ENCODE measurements around the gene CRACDL. TPM values are rescaled to one million over a fixed set of nuclear protein-coding genes. Genes with fewer than 3 reads are reported as not detected.

The CRACDL gene
- total RNA-seq, 2 experiments from 2014 or later: 0.18 to 0.97 TPM

DNA sequence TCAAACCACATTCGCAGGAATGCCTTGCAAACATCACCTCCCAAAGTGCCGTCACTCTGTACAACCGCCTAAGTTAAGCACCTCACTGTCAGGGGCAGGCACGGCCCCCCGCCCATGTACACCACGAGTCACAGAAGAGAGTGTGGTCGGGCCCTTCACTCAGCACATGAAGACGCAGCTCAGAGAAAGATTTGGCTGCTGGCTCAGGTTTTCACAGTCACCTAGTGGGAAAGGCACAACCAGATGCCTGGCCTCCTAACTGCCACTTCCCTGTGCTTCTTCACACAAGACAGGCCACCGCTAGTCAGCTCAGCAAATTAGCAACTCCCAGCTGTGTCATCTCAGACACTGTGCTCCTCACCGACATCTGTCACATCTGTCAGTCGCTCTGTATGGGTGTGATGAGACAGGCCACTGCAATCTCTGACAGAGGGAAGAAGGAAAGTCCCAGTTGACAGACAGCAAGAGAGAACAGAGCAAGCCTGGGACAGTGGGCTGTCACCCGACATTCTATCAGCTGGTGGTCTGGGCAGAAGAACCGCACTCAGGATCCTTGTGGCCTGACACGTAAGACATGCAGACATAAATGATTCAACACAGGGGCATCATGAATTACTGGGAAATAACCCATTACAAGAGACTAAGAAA is 60.8 kb downstream of the CRACDL start:
- ATAC-seq (no peak), DNase-seq (no peak)
- Mint-ChIP-seq H3K9me3 (ENCODE audit: insufficient read depth) (no peaks in the 10 kb centered on the region), H3K4me1 (ENCODE audit: low read depth) (no peaks in the 10 kb centered on the region), H3K4me3 (no peak overlapping the region), H3K27me3 (ENCODE audit: low read depth) (peaks cover 2% of the 10 kb centered on the region), H3K27ac (no peak overlapping the region), H3K36me3 (ENCODE audit: low read depth) (no peaks in the 10 kb centered on the region)
- POLR2A ChIA-PET: interaction anchor here (0.6 kb wide), 1 partner anchor 18 kb away, joined by 4 read pairs; no protein-coding TSS in a partner anchor
- CTCF ChIA-PET: no interaction called here

GRCh38 chr2:98874186-98874689 is 61.8 kb downstream of the CRACDL start:
- no peaks in the 10 kb centered on the region for H3K36me3 Mint-ChIP-seq (ENCODE audit: low read depth)
- no peaks in the 10 kb centered on the region for H3K9me3 Mint-ChIP-seq (ENCODE audit: insufficient read depth)
- H3K27ac Mint-ChIP-seq: no peak overlapping the region
- ChIA-PET POLR2A (no interaction called here), CTCF (no interaction called here)
- H3K4me3 Mint-ChIP-seq: no peak overlapping the region
- peaks cover 2% of the 10 kb centered on the region for H3K27me3 Mint-ChIP-seq (ENCODE audit: low read depth)
- ATAC-seq (no peak), DNase-seq (no peak)
- H3K4me1 Mint-ChIP-seq (ENCODE audit: low read depth): no peaks in the 10 kb centered on the region

- no peak for DNase-seq
- Mint-ChIP-seq H3K27me3 (ENCODE audit: low read depth) (no peaks in the 10 kb centered on the region), H3K36me3 (ENCODE audit: low read depth) (no peaks in the 10 kb centered on the region), H3K9me3 (ENCODE audit: insufficient read depth) (no peaks in the 10 kb centered on the region), H3K4me3 (no peak overlapping the region), H3K4me1 (ENCODE audit: low read depth) (no peaks in the 10 kb centered on the region), H3K27ac (no peak overlapping the region)
- ATAC-seq: no peak
- ChIA-PET POLR2A (interaction anchor here (0.5 kb wide), 1 partner anchor 13 kb away, joined by 6 read pairs; no protein-coding TSS in a partner anchor), CTCF (no interaction called here)
Observed at GRCh38 chr2:98872526-98872925, 63.5 kb downstream of the CRACDL start.

DNA sequence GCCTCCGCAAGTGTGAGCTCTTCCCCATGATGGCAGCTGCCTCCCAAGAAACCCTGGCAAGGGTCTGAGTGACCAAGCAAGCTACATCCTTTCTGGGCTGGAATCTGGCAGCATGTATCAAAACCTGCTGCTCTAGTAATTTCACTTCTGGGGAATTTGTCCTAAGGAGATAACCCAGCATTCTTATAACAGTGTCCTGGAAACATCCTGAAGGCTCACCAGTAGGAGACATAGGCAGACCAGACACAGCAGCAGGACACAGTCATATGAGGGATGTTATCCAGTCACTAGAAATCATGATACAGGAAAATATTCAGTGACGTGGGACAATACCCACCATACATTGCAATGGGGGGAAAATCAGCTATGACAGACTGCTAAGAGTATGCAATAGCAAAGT is 64.5 kb downstream of the CRACDL start:
- Mint-ChIP-seq H3K9me3 (ENCODE audit: insufficient read depth) (no peaks in the 10 kb centered on the region), H3K27ac (no peak overlapping the region), H3K27me3 (ENCODE audit: low read depth) (no peaks in the 10 kb centered on the region), H3K4me3 (no peak overlapping the region), H3K36me3 (ENCODE audit: low read depth) (no peaks in the 10 kb centered on the region), H3K4me1 (ENCODE audit: low read depth) (no peaks in the 10 kb centered on the region)
- ChIA-PET POLR2A (no interaction called here), CTCF (interaction anchor here (1.5 kb wide), 1 partner anchor 11 kb away, joined by 4 read pairs; no protein-coding TSS in a partner anchor)
- DNase-seq: no peak
- ATAC-seq: no peak

DNA sequence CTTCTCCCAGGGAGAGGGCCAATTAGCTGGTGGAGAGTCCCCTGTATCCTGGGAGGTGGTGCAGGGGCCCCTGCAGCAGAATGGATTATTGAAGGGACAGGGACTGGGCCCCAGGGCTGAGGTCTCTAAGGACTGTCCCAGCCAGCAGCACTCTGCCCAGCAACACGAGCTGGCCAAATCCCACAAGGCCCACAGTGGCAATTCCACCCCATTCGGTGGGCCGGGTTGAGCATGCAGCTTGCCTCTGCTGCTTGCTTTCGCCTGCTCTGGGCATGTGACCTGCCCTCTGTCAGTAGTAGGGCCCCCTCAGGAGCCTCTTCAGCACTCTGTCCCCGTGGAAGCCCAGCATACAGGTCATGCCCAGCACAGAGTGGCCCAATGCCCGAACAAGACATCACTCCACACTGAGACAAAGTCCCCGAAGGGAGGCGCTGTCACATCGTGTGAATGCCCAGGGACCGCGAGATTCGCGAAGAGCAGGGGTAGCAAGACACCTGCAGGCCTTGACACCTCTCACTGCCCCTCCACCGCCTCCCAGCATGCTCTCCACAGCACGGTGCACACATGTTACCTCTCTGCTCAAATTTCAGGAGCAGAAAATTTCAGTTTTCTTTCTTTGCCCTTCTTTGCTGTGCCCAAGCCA is 65.4 kb downstream of the CRACDL start:
- POLR2A ChIA-PET: no interaction called here
- Mint-ChIP-seq H3K36me3 (ENCODE audit: low read depth) (no peaks in the 10 kb centered on the region), H3K27me3 (ENCODE audit: low read depth) (peaks cover 4% of the 10 kb centered on the region), H3K4me3 (no peak overlapping the region), H3K4me1 (ENCODE audit: low read depth) (no peaks in the 10 kb centered on the region), H3K9me3 (ENCODE audit: insufficient read depth) (no peaks in the 10 kb centered on the region), H3K27ac (no peak overlapping the region)
- CTCF ChIA-PET: interaction anchor here (1.5 kb wide), 1 partner anchor 12 kb away, joined by 4 read pairs; no protein-coding TSS in a partner anchor
- no peak for ATAC-seq
- DNase-seq: no peak

DNA sequence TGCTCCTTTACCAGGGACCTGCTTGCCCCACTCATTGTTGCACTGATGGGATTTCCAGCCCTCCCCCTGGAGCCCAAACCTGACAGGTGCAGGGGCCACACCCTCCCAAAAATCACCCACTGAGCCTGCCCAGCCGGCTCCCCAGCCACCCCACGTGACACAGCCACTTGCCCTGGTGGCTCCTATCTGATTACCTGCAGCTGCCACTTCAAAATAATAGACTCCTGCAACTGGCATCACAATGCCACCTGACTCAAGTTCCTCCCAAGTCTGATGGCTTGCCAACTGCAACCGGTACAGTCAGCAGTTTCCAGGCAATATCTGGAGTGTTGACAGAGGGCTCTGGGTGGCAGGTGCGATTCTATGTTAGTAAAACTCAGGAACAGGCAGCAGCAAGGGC is 66.2 kb downstream of the CRACDL start:
- ChIA-PET CTCF (no interaction called here), POLR2A (no interaction called here)
- no peaks in the 10 kb centered on the region for H3K36me3 Mint-ChIP-seq (ENCODE audit: low read depth)
- H3K27me3 Mint-ChIP-seq (ENCODE audit: low read depth): peaks cover 7% of the 10 kb centered on the region
- no peaks in the 10 kb centered on the region for H3K4me1 Mint-ChIP-seq (ENCODE audit: low read depth)
- H3K27ac Mint-ChIP-seq: no peak overlapping the region
- no peak for DNase-seq
- no peaks in the 10 kb centered on the region for H3K9me3 Mint-ChIP-seq (ENCODE audit: insufficient read depth)
- ATAC-seq: no peak
- no peak overlapping the region for H3K4me3 Mint-ChIP-seq

DNA sequence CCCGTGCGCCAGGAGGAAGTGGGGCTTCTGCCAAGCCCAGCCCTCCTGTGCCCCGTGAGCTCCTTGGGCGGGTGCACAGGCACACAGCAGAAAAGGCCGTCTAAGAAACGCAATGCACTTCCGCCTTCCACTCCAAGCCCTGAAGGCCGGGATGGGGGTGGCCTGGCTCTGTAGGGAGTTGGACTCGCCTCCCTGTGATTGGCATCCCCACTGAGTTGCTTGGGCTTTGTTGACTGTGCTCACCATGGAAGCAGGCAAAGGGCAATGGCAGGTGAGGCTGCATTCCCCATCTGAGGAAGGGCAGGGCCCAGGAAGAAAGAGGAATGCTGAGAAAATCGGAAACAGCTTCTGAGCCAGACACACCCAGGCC is 66.8 kb downstream of the CRACDL start:
- no peaks in the 10 kb centered on the region for H3K4me1 Mint-ChIP-seq (ENCODE audit: low read depth)
- H3K9me3 Mint-ChIP-seq (ENCODE audit: insufficient read depth): no peaks in the 10 kb centered on the region
- POLR2A ChIA-PET: interaction anchor here (0.6 kb wide), 1 partner anchor 1173 kb away, joined by 5 read pairs; no protein-coding TSS in a partner anchor
- CTCF ChIA-PET: no interaction called here
- no peak for DNase-seq
- H3K36me3 Mint-ChIP-seq (ENCODE audit: low read depth): no peaks in the 10 kb centered on the region
- peaks cover 7% of the 10 kb centered on the region for H3K27me3 Mint-ChIP-seq (ENCODE audit: low read depth)
- ATAC-seq: no peak
- H3K4me3 Mint-ChIP-seq: no peak overlapping the region
- no peak overlapping the region for H3K27ac Mint-ChIP-seq

DNA sequence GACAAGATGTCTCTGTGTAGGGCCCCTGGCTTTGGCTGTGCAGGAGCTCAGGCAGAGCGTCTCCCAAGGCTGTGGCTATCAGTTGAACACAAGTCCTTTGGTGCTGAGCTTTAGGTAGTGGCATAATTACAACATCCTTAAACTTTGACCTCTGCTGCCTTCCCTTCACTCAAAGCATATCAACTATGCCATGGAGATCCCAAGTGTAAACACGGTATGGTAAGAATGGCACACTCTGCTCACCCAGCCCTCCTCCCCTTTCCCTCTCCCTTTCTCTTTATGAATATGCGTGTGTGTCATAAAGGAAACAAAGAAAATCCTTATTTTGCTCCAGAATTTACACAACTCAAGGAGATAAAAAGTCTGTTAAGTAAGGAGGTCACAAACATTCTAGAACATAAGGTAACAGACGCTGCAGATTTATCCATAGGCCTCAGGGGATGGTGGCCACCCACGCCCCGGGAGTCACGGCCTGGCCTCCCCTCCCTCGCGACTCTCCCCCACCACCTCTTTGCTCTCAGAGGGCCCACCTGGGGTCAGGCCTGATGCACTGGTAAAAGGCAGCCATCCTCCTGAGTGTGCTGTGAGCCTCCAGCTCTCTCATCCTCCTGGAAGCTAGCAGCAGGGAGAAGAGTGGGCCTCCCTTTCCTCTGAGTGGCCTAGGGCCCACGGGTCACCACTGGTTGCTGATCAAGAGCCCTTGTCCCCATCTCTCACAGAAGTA is 67.3 kb downstream of the CRACDL start:
- DNase-seq (no peak), ATAC-seq (no peak)
- no peak overlapping the region for H3K4me3 Mint-ChIP-seq
- no peak overlapping the region for H3K27ac Mint-ChIP-seq
- POLR2A ChIA-PET: interaction anchor here (0.6 kb wide), 1 partner anchor 1173 kb away, joined by 5 read pairs; no protein-coding TSS in a partner anchor
- CTCF ChIA-PET: no interaction called here
- H3K27me3 Mint-ChIP-seq (ENCODE audit: low read depth): peaks cover 7% of the 10 kb centered on the region
- H3K36me3 Mint-ChIP-seq (ENCODE audit: low read depth): no peaks in the 10 kb centered on the region
- no peaks in the 10 kb centered on the region for H3K4me1 Mint-ChIP-seq (ENCODE audit: low read depth)
- H3K9me3 Mint-ChIP-seq (ENCODE audit: insufficient read depth): no peaks in the 10 kb centered on the region

DNA sequence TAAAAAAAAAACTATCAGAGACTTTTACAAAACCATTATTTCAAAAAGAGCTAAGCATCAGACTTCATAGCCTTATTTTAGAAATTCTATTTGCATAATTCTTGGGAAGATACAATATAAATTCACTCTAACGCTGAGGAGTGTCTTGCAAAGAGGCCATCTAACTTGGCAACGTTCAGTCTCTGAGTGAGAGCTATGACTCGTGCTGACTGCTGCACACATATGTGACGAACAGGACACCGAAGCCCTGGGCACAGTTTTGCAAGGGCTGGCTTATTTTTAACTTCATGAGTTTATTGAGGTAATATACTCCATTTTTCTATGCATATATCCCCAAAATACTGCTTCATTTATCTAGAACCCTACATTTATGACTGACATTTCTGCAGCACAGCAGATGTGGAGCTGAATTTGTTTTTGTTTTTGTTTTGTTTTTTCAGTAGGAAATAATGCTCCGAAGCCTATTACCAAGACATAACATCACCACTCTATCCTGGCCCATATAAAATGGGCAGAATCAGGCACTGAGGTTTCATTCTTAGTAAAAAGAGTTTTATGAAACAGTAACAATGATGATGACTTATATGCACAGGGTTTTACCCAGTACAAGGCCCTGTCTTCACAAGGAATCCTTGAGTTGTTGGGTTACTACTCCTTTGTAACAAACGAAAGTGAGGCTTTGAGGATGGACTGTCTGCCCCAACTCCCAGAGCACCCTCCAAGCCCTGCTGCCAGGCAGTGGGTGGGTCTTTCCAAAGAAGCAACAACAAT is 68.3 kb downstream of the CRACDL start:
- peaks cover 7% of the 10 kb centered on the region for H3K27me3 Mint-ChIP-seq (ENCODE audit: low read depth)
- no peak for ATAC-seq
- no peaks in the 10 kb centered on the region for H3K9me3 Mint-ChIP-seq (ENCODE audit: insufficient read depth)
- no peaks in the 10 kb centered on the region for H3K4me1 Mint-ChIP-seq (ENCODE audit: low read depth)
- H3K27ac Mint-ChIP-seq: no peak overlapping the region
- POLR2A ChIA-PET: no interaction called here
- no peaks in the 10 kb centered on the region for H3K36me3 Mint-ChIP-seq (ENCODE audit: low read depth)
- CTCF ChIA-PET: no interaction called here
- no peak overlapping the region for H3K4me3 Mint-ChIP-seq
- DNase-seq: no peak

- H3K4me3 Mint-ChIP-seq: no peak overlapping the region
- DNase-seq (no peak), ATAC-seq (no peak)
- no peaks in the 10 kb centered on the region for H3K36me3 Mint-ChIP-seq (ENCODE audit: low read depth)
- POLR2A ChIA-PET: no interaction called here
- no peaks in the 10 kb centered on the region for H3K4me1 Mint-ChIP-seq (ENCODE audit: low read depth)
- H3K27me3 Mint-ChIP-seq (ENCODE audit: low read depth): peaks cover 16% of the 10 kb centered on the region
- no peak overlapping the region for H3K27ac Mint-ChIP-seq
- peaks cover 9% of the 10 kb centered on the region for H3K9me3 Mint-ChIP-seq (ENCODE audit: insufficient read depth)
- CTCF ChIA-PET: no interaction called here
Observed at GRCh38 chr2:98866033-98866432, 70.0 kb downstream of the CRACDL start.

- no peak overlapping the region for H3K4me3 Mint-ChIP-seq
- DNase-seq (no peak), ATAC-seq (no peak)
- ChIA-PET CTCF (no interaction called here), POLR2A (no interaction called here)
- H3K9me3 Mint-ChIP-seq (ENCODE audit: insufficient read depth): peaks cover 25% of the 10 kb centered on the region
- H3K27ac Mint-ChIP-seq: no peak overlapping the region
- H3K4me1 Mint-ChIP-seq (ENCODE audit: low read depth): no peaks in the 10 kb centered on the region
- peaks cover 26% of the 10 kb centered on the region for H3K27me3 Mint-ChIP-seq (ENCODE audit: low read depth)
- H3K36me3 Mint-ChIP-seq (ENCODE audit: low read depth): peaks cover 4% of the 10 kb centered on the region
Observed at GRCh38 chr2:98861601-98862000, 74.4 kb downstream of the CRACDL start.
